ENCODE measurements around the gene SLX1A.

SLX1A gene

DNA sequence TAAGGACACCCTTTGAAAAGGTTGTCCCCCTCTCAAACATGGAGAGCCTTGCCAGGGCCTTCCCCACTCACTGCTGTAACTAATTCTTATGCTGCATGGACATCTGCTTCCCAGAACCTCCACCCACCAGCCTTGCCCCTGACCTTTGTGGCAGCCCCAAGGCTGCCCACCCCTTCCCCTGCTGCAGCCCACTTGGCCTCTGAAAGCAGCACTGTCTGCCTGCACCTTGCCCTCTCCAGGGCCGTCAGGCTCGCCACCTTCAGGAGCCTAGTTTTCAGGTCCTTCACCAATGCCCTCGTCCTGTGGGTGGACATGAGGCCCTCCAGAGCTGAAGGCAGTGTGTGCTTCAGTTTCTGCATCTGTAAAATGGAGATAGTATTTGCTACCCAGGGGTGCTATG is 12.9 kb upstream of the SLX1A start:
- TF ChIP-seq, protein P1, sequence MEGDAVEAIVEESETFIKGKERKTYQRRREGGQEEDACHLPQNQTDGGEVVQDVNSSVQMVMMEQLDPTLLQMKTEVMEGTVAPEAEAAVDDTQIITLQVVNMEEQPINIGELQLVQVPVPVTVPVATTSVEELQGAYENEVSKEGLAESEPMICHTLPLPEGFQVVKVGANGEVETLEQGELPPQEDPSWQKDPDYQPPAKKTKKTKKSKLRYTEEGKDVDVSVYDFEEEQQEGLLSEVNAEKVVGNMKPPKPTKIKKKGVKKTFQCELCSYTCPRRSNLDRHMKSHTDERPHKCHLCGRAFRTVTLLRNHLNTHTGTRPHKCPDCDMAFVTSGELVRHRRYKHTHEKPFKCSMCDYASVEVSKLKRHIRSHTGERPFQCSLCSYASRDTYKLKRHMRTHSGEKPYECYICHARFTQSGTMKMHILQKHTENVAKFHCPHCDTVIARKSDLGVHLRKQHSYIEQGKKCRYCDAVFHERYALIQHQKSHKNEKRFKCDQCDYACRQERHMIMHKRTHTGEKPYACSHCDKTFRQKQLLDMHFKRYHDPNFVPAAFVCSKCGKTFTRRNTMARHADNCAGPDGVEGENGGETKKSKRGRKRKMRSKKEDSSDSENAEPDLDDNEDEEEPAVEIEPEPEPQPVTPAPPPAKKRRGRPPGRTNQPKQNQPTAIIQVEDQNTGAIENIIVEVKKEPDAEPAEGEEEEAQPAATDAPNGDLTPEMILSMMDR (IDR thresholded peaks at IDR 0.05), result no peak

DNA sequence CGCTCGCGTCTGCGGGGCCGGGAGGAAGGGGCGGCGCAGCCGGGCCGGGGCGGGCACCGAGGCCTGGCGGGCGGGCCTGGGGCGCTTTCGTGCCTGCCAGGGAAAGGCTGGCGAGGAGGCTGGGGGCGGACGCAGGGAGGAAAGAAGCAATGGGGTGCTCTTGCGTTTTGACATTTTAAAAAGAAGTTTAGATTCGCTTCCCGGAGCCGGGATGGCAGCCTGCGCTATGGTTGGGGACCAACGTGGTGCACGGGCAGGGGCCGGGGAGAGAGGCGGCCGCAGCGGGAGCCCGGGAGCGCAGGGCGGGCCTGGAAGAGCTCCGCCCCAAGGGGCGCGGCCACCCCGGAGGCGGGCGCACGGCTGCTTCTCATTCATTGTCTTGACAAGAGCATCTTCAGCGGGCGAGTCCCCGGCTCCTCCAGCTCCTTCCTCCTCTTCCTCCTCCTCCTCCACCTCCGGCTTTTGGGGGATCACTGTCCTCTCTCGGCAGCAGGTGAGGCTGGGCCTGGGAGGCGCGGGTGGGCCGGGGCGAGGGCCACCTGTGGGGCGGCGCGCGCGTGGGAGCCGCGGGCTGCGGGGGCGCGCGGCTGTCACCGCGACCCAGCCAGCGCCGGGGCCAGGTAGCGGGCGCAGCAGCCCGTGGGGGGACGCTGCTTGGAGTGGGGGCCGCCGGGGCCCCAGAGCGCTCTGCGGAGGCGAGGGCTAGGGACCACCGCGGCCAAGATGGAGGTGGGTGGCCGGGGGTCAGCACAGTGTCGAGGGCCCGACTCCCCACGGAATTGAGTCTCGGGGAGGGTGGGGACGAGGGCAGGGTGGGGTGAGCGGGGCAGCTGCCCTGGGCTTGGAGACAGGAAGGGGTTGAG is 10.2 kb upstream of the SLX1A start, which contains the start of gene CORO1A:
Gene CORO1A (plus strand): TSS at position 370 of the 863 bp plus-strand sequence. CDS start 1,608 bp downstream, outside the sequence.
- TF ChIP-seq, protein P1 (IDR thresholded peaks at IDR 0.05), result no peak

DNA sequence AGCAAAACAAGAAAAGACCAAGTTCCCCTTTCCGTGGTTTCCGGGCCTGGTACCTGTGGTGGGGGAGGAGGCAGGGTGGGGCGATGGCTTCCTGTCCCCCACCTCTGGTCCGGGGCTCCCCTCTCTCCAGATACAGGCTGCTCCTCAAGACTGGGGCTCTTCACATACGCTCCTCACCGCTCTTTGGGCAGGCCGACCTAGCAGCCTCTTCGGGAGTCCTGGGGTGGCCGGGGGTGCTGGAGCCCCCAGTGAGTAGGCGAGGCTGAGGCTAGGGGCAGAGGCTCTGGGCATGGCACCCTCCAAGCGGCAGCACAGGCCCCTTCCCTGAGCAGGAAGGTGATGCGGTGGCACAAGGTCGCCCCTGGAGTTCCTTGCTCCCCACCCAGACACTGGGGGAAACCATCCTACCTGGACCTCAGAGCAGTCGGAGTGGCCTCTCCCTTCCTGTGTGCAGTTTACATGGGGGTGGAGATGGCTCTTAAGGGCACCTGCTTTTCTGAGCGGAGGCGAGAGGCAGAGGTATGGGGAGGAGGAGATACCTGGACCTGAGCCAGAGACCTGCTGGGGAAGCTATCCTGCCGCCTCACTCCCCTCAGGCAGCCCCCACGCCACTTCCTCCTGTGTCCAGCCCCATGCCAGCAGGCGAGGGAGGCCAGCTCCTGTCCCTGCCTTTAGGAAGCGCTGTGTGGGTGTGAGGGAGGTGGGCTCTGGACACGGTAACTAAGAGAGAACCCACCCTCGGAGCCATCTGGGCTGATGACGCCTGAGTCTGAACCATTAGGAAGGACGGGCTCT is 9.4 kb upstream of the SLX1A start:
- TF ChIP-seq, protein P1 (IDR thresholded peaks at IDR 0.05), result no peak

DNA sequence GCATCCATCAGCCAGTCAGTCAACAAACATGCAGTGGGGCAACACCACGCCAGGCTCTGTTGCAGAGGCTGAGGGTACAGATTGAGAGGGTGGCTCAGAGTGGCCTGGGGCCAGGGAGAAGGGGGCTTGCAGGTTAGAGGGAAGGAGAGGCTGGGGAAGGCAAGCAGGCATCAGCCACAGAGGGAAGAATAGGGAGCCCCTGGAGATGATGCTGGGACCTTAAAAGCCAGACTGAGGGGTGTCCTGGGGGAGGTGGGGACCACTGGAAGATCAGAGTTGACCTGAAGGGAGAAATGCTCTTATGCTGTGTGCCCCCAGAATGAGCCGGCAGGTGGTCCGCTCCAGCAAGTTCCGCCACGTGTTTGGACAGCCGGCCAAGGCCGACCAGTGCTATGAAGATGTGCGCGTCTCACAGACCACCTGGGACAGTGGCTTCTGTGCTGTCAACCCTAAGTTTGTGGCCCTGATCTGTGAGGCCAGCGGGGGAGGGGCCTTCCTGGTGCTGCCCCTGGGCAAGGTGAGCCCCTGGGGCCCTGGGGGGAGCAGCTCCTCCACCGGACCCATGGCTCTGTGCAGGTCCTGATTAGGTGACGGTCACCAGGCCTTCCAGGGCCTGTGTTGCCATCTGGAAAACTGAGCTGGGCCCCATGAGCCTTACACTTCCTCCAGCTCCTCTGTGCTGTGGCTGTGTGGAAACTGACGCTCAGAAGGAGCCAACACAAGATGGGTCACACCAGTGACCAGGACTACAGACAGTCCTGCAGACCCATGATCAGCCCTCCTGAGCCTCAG is 8.6 kb upstream of the SLX1A start:
- TF ChIP-seq, protein P1 (IDR thresholded peaks at IDR 0.05), result no peak

DNA sequence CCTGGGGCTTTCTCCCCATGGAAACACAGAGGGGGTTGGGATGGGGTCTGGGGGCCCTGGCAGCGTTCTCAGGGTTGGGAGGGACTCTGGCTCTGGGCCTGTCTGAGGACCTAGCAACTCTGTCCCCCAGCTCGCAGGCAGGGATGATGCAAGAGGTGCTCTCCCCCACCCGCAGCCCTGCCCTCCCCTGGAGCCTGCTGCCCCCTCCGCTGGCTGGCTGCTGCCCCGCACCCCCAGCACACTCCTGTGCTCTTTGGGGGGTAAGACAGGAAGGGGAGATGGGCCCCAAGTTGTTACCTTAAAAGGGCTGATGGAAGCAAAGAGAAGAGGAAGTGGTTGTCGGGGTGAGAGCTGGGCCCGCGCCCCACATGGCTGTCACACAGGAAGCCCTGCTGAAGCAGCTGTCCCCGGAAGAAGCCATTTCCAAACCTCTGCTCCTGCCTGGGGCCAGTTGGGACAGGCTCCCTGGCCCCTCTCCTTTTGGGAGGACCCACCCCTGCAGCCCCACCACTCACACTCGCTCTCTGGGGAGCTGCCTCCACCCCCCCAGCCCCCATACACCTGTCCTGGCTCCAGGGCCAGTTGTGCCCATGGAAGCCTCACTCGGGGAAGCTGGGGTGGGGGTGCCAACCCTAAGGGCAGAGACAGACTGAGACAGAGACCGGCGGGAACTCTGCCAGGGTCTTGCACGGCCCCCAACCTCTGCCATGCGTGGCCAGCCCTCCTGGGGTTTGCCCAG is 7.8 kb upstream of the SLX1A start:
- TF ChIP-seq, protein P1 (IDR thresholded peaks at IDR 0.05), result no peak

DNA sequence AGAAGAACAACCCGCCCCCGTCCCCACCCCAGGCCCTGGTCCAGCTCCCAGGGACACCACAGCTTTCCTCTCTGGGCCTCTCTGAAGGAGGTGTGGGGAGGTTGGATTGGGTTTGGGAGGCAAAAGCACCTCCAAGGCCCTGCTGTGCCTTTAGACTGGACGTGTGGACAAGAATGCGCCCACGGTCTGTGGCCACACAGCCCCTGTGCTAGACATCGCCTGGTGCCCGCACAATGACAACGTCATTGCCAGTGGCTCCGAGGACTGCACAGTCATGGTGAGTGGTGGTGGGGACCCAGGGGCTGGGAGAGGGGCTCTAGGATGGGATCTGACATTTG is 7.3 kb upstream of the SLX1A start:
- TF ChIP-seq, protein P1 (IDR thresholded peaks at IDR 0.05), result no peak

Data from LNCAP (cell line).